ENCODE results near the gene C2orf68.

- TF ChIP-seq CTCF (conservative IDR thresholded peaks at IDR 0.05; ENCODE audit: low read length) (no peak), EZH2phosphoT487 (IDR thresholded peaks at IDR 0.05; ENCODE audit: borderline replicate concordance, low read depth, low read length) (no peak)
Observed at GRCh38 chr2:85659324-85659981, 47.6 kb upstream of the C2orf68 start.
